Thyroid gland (tissue), 4 donors: ENCODE data around the gene CEP295NL. TPM values are rescaled to one million over a fixed set of nuclear protein-coding genes. Genes with fewer than 3 reads are reported as not detected.
"Not testable (repeated sequence)": the region's sequence is repeated elsewhere in the genome, so short reads cannot be mapped to it uniquely, and the experiment has no call there.

Experiments used
- DNase-seq, 2 donors: peaks; one replicate each; pipeline ENCODE4 v3.0.0-alpha.2; 2019
- H3K27ac ChIP-seq, 3 donors: fragments of 200-600 bp; sonication (generic); 1 replicate in 2 of 3; 2 replicates in 1 of 3; pipeline ENCODE4 v1.5.1; 2016 to 2019; ENCODE audit warnings: mild to moderate bottlenecking in 1 of 3, moderate library complexity in 1 of 3
- H3K27me3 ChIP-seq: fragments of 200-600 bp; sonication (generic); one replicate; pipeline ENCODE4 v1.5.1; 2019
- H3K36me3 ChIP-seq, 2 donors: fragments of 200-600 bp; sonication (generic); one replicate each; pipeline ENCODE4 v1.5.1; 2016 to 2019
- H3K4me1 ChIP-seq, 2 donors: fragments of 200-600 bp; sonication (generic); one replicate each; pipeline ENCODE4 v1.5.1; 2017 to 2019
- H3K4me3 ChIP-seq, 3 donors: fragments of 200-600 bp; sonication (generic); replicated peaks in 1 of 3; 1 replicate in 2 of 3; 2 replicates in 1 of 3; pipeline ENCODE4 v1.5.1; 2016; ENCODE audit warnings: mild to moderate bottlenecking in 1 of 3
- H3K9me3 ChIP-seq: fragments of 200-600 bp; sonication (generic); one replicate; pipeline ENCODE4 v1.5.1; 2017
- CTCF ChIP-seq, 6 experiments: fragments of 200-600 bp in 3 of 6; fragments of 450-650 bp in 3 of 6; sonication (generic) in 3 of 6; IDR thresholded peaks; one replicate each; pipeline ENCODE4 v1.5.1; 2016 to 2019; ENCODE audit warnings: antibody characterized with exemption in 6 of 6, mild to moderate bottlenecking in 2 of 6, inconsistent platforms in 1 of 6, moderate library complexity in 1 of 6
- POLR2A ChIP-seq, 2 donors: fragments of 450-650 bp; IDR thresholded peaks; one replicate each; pipeline ENCODE4 v1.6.1; 2017; ENCODE audit warnings: antibody characterized with exemption in 2 of 2, mild to moderate bottlenecking in 2 of 2, moderate library complexity in 1 of 2
- WGBS, 2 donors: methylation state at CpG; one replicate each; pipeline ENCODE4 v1.1.5; 2017; 5-methylcytosine and 5-hydroxymethylcytosine counted together
- intact Hi-C: fragments of 100-400 bp; cut with DNase I; formaldehyde crosslinking; loops from one replicate; pipeline ENCODE4 v1.15.1; 2023
- total RNA-seq, 4 donors: library from RNA; depleted of rRNA; stranded (reverse); fragments of >200 nt; gene quantifications; one replicate each; pipeline ENCODE4 v1.2.3, GENCODE V29; 2016

CEP295NL gene
- total RNA-seq, 4 donors from 2014 or later, result 0.67 to 1.6 (median 1.4) TPM

- no peaks in the 10 kb centered on the region for H3K36me3 ChIP-seq
- 65 to 77% methylated on average over 4 of the region's 4 CpGs for WGBS, 2 donors
- H3K27me3 ChIP-seq, result no peaks in the 10 kb centered on the region
- no peak overlapping the region for H3K27ac ChIP-seq
- no peak for DNase-seq
- TF ChIP-seq POLR2A (IDR thresholded peaks at IDR 0.05) (no peak), CTCF (IDR thresholded peaks at IDR 0.05) (no peak)
- no peak overlapping the region for H3K4me3 ChIP-seq
- H3K9me3 ChIP-seq, result no peaks in the 10 kb centered on the region
- intact Hi-C loops, result no loop called here
- H3K4me1 ChIP-seq, result peaks cover 1 to 3% of the 10 kb centered on the region in 2 donors
Measured at GRCh38 chr17:78908426-78908825, 5.4 kb upstream of the CEP295NL start.

- peaks cover 9% of the 10 kb centered on the region in 2 donors for H3K4me1 ChIP-seq
- no peak overlapping the region for H3K27ac ChIP-seq
- intact Hi-C loops, result no loop called here
- 89 to 90% methylated on average over 7 of the region's 7 CpGs for WGBS, 2 donors
- H3K4me3 ChIP-seq, result no peak overlapping the region
- no peaks in the 10 kb centered on the region for H3K36me3 ChIP-seq
- H3K27me3 ChIP-seq, result no peaks in the 10 kb centered on the region
- no peak for TF ChIP-seq CTCF (IDR thresholded peaks at IDR 0.05)
- TF ChIP-seq POLR2A (IDR thresholded peaks at IDR 0.05), result no peak
- H3K9me3 ChIP-seq, result no peaks in the 10 kb centered on the region
- DNase-seq, result no peak
Measured at GRCh38 chr17:78905541-78905940, 2.5 kb upstream of the CEP295NL start.

GRCh38 chr17:78905116-78905515 lies 2.1 kb upstream of the CEP295NL start:
- WGBS, 2 donors, result 85 to 91% methylated on average over 6 of the region's 6 CpGs
- DNase-seq, result no peak
- no peak overlapping the region for H3K27ac ChIP-seq

GRCh38 chr17:78904371-78904770 lies 1.4 kb upstream of the CEP295NL start:
- H3K9me3 ChIP-seq, result no peaks in the 10 kb centered on the region
- H3K27me3 ChIP-seq, result no peaks in the 10 kb centered on the region
- H3K4me1 ChIP-seq, result peaks cover 9 to 13% of the 10 kb centered on the region in 2 donors
- no peak overlapping the region for H3K27ac ChIP-seq
- no peak for TF ChIP-seq CTCF (IDR thresholded peaks at IDR 0.05)
- TF ChIP-seq POLR2A (IDR thresholded peaks at IDR 0.05), result no peak
- no peak overlapping the region for H3K4me3 ChIP-seq
- no peak for DNase-seq
- intact Hi-C loops, result no loop called here
- no peaks in the 10 kb centered on the region for H3K36me3 ChIP-seq
- WGBS, 2 donors, result 90 to 91% methylated on average over 9 of the region's 9 CpGs

More at GRCh38 chr17:78905116-78905515, 2.1 kb upstream of the CEP295NL start:
- H3K27me3 ChIP-seq, result no peaks in the 10 kb centered on the region
- no peaks in the 10 kb centered on the region for H3K36me3 ChIP-seq
- intact Hi-C loops, result no loop called here
- TF ChIP-seq POLR2A (IDR thresholded peaks at IDR 0.05) (no peak), CTCF (IDR thresholded peaks at IDR 0.05) (no peak)
- H3K9me3 ChIP-seq, result no peaks in the 10 kb centered on the region
- H3K4me1 ChIP-seq, result peaks cover 9% of the 10 kb centered on the region in 2 donors
- no peak overlapping the region for H3K4me3 ChIP-seq

GRCh38 chr17:78902231-78902630 lies 770 bp downstream of the CEP295NL start:
- H3K27me3 ChIP-seq, H3K4me3 ChIP-seq, H3K36me3 ChIP-seq, intact Hi-C loops, DNase-seq, H3K27ac ChIP-seq, H3K9me3 ChIP-seq: not testable (repeated sequence)
- 94 to 99% methylated on average over 6 to 8 of the region's 8 CpGs for WGBS, 2 donors
- H3K4me1 ChIP-seq, result peaks cover 9 to 27% of the 10 kb centered on the region in 2 donors

- Histone ChIP-seq H3K27ac (no peak overlapping the region), H3K4me3 (no peak overlapping the region), H3K36me3 (no peaks in the 10 kb centered on the region), H3K27me3 (no peaks in the 10 kb centered on the region), H3K9me3 (no peaks in the 10 kb centered on the region), H3K4me1 (peaks cover 9 to 31% of the 10 kb centered on the region in 2 donors)
- intact Hi-C loops, result no loop called here
- 95 to 97% methylated on average over 9 to 10 of the region's 10 CpGs for WGBS, 2 donors
- no peak for DNase-seq
- TF ChIP-seq CTCF (IDR thresholded peaks at IDR 0.05) (no peak), POLR2A (IDR thresholded peaks at IDR 0.05) (no peak)
Measured at GRCh38 chr17:78901806-78902205, 1.2 kb downstream of the CEP295NL start.
